Measurements from ENCODE around the gene ABHD16A. TPM values are rescaled to one million over a fixed set of nuclear protein-coding genes. Genes with fewer than 3 reads are reported as not detected.
A peak's percentile ranks its signal among the peaks of the same experiment; 100 is the strongest.

The ABHD16A gene
- total and polyA plus RNA-seq, 2 of the 13 experiments (the other 11 are each of a cell fraction or from before 2014, with no cell fraction given), result 43.5 to 45.4 TPM

- TF ChIP-seq, protein P1, sequence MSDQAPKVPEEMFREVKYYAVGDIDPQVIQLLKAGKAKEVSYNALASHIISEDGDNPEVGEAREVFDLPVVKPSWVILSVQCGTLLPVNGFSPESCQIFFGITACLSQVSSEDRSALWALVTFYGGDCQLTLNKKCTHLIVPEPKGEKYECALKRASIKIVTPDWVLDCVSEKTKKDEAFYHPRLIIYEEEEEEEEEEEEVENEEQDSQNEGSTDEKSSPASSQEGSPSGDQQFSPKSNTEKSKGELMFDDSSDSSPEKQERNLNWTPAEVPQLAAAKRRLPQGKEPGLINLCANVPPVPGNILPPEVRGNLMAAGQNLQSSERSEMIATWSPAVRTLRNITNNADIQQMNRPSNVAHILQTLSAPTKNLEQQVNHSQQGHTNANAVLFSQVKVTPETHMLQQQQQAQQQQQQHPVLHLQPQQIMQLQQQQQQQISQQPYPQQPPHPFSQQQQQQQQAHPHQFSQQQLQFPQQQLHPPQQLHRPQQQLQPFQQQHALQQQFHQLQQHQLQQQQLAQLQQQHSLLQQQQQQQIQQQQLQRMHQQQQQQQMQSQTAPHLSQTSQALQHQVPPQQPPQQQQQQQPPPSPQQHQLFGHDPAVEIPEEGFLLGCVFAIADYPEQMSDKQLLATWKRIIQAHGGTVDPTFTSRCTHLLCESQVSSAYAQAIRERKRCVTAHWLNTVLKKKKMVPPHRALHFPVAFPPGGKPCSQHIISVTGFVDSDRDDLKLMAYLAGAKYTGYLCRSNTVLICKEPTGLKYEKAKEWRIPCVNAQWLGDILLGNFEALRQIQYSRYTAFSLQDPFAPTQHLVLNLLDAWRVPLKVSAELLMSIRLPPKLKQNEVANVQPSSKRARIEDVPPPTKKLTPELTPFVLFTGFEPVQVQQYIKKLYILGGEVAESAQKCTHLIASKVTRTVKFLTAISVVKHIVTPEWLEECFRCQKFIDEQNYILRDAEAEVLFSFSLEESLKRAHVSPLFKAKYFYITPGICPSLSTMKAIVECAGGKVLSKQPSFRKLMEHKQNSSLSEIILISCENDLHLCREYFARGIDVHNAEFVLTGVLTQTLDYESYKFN (CRISPR knock-in tag; conservative IDR thresholded peaks at IDR 0.05), result peak; percentile 53; the same call in 1 of the 2 replicates
- TF ChIP-seq TOE1 (CRISPR knock-in tag; IDR thresholded peaks at IDR 0.05) (0 out of 2 replicates have a peak, but pooled peaks have one; percentile 50), IRF1 (CRISPR knock-in tag; IDR thresholded peaks at IDR 0.05; ENCODE audit: low read depth) (no peak), STAG1 (CRISPR knock-in tag; IDR thresholded peaks at IDR 0.05) (peak; percentile 94), ZNF615 (CRISPR knock-in tag; IDR thresholded peaks at IDR 0.05; ENCODE audit: borderline replicate concordance) (peak; percentile 88), POLR2G (IDR thresholded peaks at IDR 0.05; ENCODE audit: low read depth, low read length) (no peak), BRD4 (CRISPR knock-in tag; IDR thresholded peaks at IDR 0.05) (peak; percentile 38; the same call in 1 of the 2 replicates), SOX6 (IDR thresholded peaks at IDR 0.05) (no peak), SOX6 (CRISPR knock-in tag; IDR thresholded peaks at IDR 0.05) (peak; percentile 43; the same call in 1 of the 2 replicates), SP1 (IDR thresholded peaks at IDR 0.05) (no peak), SP1 (CRISPR knock-in tag; IDR thresholded peaks at IDR 0.05) (peak; percentile 99), MTA1 (CRISPR knock-in tag; IDR thresholded peaks at IDR 0.05; ENCODE audit: borderline replicate concordance) (no peak; the same call in 1 of the 2 replicates)
- TF ChIP-seq, protein P2, sequence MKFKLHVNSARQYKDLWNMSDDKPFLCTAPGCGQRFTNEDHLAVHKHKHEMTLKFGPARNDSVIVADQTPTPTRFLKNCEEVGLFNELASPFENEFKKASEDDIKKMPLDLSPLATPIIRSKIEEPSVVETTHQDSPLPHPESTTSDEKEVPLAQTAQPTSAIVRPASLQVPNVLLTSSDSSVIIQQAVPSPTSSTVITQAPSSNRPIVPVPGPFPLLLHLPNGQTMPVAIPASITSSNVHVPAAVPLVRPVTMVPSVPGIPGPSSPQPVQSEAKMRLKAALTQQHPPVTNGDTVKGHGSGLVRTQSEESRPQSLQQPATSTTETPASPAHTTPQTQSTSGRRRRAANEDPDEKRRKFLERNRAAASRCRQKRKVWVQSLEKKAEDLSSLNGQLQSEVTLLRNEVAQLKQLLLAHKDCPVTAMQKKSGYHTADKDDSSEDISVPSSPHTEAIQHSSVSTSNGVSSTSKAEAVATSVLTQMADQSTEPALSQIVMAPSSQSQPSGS (CRISPR knock-in tag; IDR thresholded peaks at IDR 0.05), result peak; percentile 79
- TF ChIP-seq, protein P3, sequence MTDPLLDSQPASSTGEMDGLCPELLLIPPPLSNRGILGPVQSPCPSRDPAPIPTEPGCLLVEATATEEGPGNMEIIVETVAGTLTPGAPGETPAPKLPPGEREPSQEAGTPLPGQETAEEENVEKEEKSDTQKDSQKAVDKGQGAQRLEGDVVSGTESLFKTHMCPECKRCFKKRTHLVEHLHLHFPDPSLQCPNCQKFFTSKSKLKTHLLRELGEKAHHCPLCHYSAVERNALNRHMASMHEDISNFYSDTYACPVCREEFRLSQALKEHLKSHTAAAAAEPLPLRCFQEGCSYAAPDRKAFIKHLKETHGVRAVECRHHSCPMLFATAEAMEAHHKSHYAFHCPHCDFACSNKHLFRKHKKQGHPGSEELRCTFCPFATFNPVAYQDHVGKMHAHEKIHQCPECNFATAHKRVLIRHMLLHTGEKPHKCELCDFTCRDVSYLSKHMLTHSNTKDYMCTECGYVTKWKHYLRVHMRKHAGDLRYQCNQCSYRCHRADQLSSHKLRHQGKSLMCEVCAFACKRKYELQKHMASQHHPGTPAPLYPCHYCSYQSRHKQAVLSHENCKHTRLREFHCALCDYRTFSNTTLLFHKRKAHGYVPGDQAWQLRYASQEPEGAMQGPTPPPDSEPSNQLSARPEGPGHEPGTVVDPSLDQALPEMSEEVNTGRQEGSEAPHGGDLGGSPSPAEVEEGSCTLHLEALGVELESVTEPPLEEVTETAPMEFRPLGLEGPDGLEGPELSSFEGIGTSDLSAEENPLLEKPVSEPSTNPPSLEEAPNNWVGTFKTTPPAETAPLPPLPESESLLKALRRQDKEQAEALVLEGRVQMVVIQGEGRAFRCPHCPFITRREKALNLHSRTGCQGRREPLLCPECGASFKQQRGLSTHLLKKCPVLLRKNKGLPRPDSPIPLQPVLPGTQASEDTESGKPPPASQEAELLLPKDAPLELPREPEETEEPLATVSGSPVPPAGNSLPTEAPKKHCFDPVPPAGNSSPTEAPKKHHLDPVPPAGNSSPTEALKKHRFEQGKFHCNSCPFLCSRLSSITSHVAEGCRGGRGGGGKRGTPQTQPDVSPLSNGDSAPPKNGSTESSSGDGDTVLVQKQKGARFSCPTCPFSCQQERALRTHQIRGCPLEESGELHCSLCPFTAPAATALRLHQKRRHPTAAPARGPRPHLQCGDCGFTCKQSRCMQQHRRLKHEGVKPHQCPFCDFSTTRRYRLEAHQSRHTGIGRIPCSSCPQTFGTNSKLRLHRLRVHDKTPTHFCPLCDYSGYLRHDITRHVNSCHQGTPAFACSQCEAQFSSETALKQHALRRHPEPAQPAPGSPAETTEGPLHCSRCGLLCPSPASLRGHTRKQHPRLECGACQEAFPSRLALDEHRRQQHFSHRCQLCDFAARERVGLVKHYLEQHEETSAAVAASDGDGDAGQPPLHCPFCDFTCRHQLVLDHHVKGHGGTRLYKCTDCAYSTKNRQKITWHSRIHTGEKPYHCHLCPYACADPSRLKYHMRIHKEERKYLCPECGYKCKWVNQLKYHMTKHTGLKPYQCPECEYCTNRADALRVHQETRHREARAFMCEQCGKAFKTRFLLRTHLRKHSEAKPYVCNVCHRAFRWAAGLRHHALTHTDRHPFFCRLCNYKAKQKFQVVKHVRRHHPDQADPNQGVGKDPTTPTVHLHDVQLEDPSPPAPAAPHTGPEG (CRISPR knock-in tag; IDR thresholded peaks at IDR 0.05), result peak; percentile 77
- TF ChIP-seq, protein P4, sequence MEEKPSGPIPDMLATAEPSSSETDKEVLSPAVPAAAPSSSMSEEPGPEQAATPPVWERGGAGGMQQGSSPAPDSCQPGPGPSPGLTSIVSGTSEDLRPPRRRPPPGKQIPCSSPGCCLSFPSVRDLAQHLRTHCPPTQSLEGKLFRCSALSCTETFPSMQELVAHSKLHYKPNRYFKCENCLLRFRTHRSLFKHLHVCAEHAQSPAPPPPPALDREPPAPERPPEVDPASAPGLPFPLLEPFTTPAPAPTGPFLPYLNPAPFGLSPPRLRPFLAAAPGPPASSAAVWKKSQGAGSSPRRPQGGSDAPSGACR (CRISPR knock-in tag; IDR thresholded peaks at IDR 0.05), result no peak
These were observed 26.4 kb upstream of the ABHD16A start (continued) for GRCh38 chr6:31729515-31729978.
